ENCODE results near the gene OOSP2.

OOSP2 gene

GRCh38 chr11:60097189-60097588, 57.0 kb downstream of the OOSP2 start:
- no peak for TF ChIP-seq CTCF (IDR thresholded peaks at IDR 0.05)
- Histone ChIP-seq H3K4me3 (no peak overlapping the region), H3K27ac (no peak overlapping the region)
- DNase-seq (ENCODE audit: low spot score) = no peak

All from coronary artery (tissue), 2 donors.